Keratinocyte (primary cell): ENCODE data around the gene PID1. TPM values are rescaled to one million over a fixed set of nuclear protein-coding genes. Genes with fewer than 3 reads are reported as not detected.

Experiments
- DNase-seq: peaks from one replicate; pipeline ENCODE4 v3.0.0-alpha.2; 2011; ENCODE audit warnings: low read depth, missing footprints, low spot score
- FAIRE-seq: peaks from 2 replicates; lab custom pipeline; 2011; peaks lifted over from hg19 to GRCh38; lab: Jason Lieb, UNC
- H2AFZ ChIP-seq: 2 replicates; pipeline ENCODE4 v1.6.0; 2012; ENCODE audit warnings: low read length, control low read depth, inconsistent platforms; ENCODE audit not compliant: control insufficient read depth
- H3K27ac ChIP-seq: 2 replicates; pipeline ENCODE4 v1.5.1; 2011; ENCODE audit warnings: low read length; ENCODE audit not compliant: control insufficient read depth, insufficient read depth
- H3K27me3 ChIP-seq: 3 replicates; pipeline ENCODE4 v1.6.0; 2011; ENCODE audit warnings: low read length; ENCODE audit not compliant: control insufficient read depth, insufficient read depth; ENCODE audit errors: extremely low read depth
- H3K36me3 ChIP-seq, 2 experiments: 2 replicates in 1 of 2; 3 replicates in 1 of 2; pipeline ENCODE4 v1.5.1; 2011; ENCODE audit warnings: low read length in 2 of 2, mild to moderate bottlenecking in 1 of 2; ENCODE audit not compliant: control insufficient read depth in 2 of 2, insufficient read depth in 2 of 2; ENCODE audit errors: extremely low read depth in 1 of 2
- H3K4me1 ChIP-seq: 3 replicates; pipeline ENCODE4 v1.5.1; 2011; ENCODE audit warnings: low read length; ENCODE audit not compliant: control insufficient read depth, insufficient read depth; ENCODE audit errors: extremely low read depth
- H3K4me2 ChIP-seq: 3 replicates; pipeline ENCODE4 v1.6.0; 2011; ENCODE audit warnings: low read depth, low read length; ENCODE audit not compliant: control insufficient read depth, insufficient read depth; ENCODE audit errors: extremely low read depth
- H3K4me3 ChIP-seq, 3 experiments: fragments of 200-600 bp in 1 of 3; sonication (generic) in 1 of 3; 2 replicates in 2 of 3; 3 replicates in 1 of 3; pipeline ENCODE4 v1.5.1; 2011 to 2016; ENCODE audit warnings: low read length in 3 of 3, mild to moderate bottlenecking in 3 of 3, control low read depth in 2 of 3, inconsistent platforms in 1 of 3, low read depth in 1 of 3, mixed read lengths in 1 of 3, mixed run types in 1 of 3, moderate library complexity in 1 of 3; ENCODE audit not compliant: control insufficient read depth in 2 of 3, insufficient read depth in 2 of 3; ENCODE audit errors: extremely low read depth in 1 of 3
- H3K79me2 ChIP-seq: 2 replicates; pipeline ENCODE4 v1.6.0; 2012; ENCODE audit warnings: low read length; ENCODE audit not compliant: control insufficient read depth, insufficient read depth
- H3K9ac ChIP-seq: 3 replicates; pipeline ENCODE4 v1.6.0; 2011; ENCODE audit warnings: low read length; ENCODE audit not compliant: control insufficient read depth, insufficient read depth; ENCODE audit errors: extremely low read depth
- H3K9me1 ChIP-seq: 3 replicates; pipeline ENCODE4 v1.6.0; 2011; ENCODE audit warnings: low read length; ENCODE audit not compliant: control insufficient read depth, insufficient read depth; ENCODE audit errors: extremely low read depth
- H3K9me3 ChIP-seq: 2 replicates; pipeline ENCODE4 v1.5.1; 2012; ENCODE audit warnings: low read depth, low read length; ENCODE audit not compliant: control insufficient read depth
- H4K20me1 ChIP-seq: 3 replicates; pipeline ENCODE4 v1.6.0; 2011; ENCODE audit warnings: low read length; ENCODE audit not compliant: control insufficient read depth, insufficient read depth; ENCODE audit errors: extremely low read depth
- EZH2 ChIP-seq: IDR thresholded peaks from one replicate; pipeline ENCODE4 v1.6.1; 2012; ENCODE audit warnings: inconsistent platforms, mild to moderate bottlenecking, low read length, moderate library complexity
- dilution Hi-C: fragments of 300-500 bp; cut with MboI; formaldehyde crosslinking; loops from one replicate; pipeline ENCODE4 v1.7.0; 2020; ENCODE audit warnings: low sequenced_read_pairs; ENCODE audit not compliant: extremely low pct_ligation_motif_present
- polyA plus RNA-seq, 5 experiments: library from polyadenylated mRNA; depleted of rRNA in 3 of 5; stranded (reverse) in 3 of 5; stranded (forward) in 1 of 5; unstranded in 1 of 5; fragments of >200 nt; gene quantifications; 1 replicate in 1 of 5; 2 replicates in 3 of 5; 3 replicates in 1 of 5; pipeline versions ENCODE4 v1.2.1 to v1.2.3, GENCODE V29; 2011 to 2012; ENCODE audit warnings: missing spikeins in 2 of 5, low read depth in 1 of 5, low replicate concordance in 1 of 5
- TF ChIP-seq, protein P1 (sequence below), 3 experiments: IDR thresholded peaks in 1 of 3; conservative IDR thresholded peaks in 1 of 3; optimal IDR thresholded peaks in 1 of 3; 2 replicates in 2 of 3; 3 replicates in 1 of 3; pipeline versions ENCODE3 to v1.5.1; 2011; ENCODE audit warnings: low read length in 3 of 3, mild to moderate bottlenecking in 3 of 3, moderate library complexity in 2 of 3, control low read depth in 1 of 3, inconsistent platforms in 1 of 3; ENCODE audit not compliant: insufficient read depth in 2 of 3; ENCODE audit errors: extremely low read depth in 1 of 3

The PID1 gene
- polyA plus RNA-seq, 1 donor (not counting 4 experiments of a cell fraction or from before 2014, with no cell fraction given): 5.4 TPM

GRCh38 chr2:229087843-229088516, 183.1 kb downstream of the PID1 start:
- no peaks in the 10 kb centered on the region for H3K79me2 ChIP-seq
- DNase-seq: no peak
- TF ChIP-seq, protein P1, sequence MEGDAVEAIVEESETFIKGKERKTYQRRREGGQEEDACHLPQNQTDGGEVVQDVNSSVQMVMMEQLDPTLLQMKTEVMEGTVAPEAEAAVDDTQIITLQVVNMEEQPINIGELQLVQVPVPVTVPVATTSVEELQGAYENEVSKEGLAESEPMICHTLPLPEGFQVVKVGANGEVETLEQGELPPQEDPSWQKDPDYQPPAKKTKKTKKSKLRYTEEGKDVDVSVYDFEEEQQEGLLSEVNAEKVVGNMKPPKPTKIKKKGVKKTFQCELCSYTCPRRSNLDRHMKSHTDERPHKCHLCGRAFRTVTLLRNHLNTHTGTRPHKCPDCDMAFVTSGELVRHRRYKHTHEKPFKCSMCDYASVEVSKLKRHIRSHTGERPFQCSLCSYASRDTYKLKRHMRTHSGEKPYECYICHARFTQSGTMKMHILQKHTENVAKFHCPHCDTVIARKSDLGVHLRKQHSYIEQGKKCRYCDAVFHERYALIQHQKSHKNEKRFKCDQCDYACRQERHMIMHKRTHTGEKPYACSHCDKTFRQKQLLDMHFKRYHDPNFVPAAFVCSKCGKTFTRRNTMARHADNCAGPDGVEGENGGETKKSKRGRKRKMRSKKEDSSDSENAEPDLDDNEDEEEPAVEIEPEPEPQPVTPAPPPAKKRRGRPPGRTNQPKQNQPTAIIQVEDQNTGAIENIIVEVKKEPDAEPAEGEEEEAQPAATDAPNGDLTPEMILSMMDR (optimal IDR thresholded peaks at IDR 0.05 in 1 of 3, IDR thresholded peaks at IDR 0.05 in 1 of 3, conservative IDR thresholded peaks at IDR 0.05 in 1 of 3; ENCODE audit: extremely low read depth in 1 of 3, insufficient read depth in 2 of 3, low read length in 3 of 3): no peak
- no peak for TF ChIP-seq EZH2
- peak overlapping the region; percentile 3 for H2AFZ ChIP-seq
- H3K9me1 ChIP-seq: no peaks in the 10 kb centered on the region
- H3K36me3 ChIP-seq: no peaks in the 10 kb centered on the region
- dilution Hi-C loops: no loop called here
- no peak overlapping the region for H3K4me3 ChIP-seq
- no peaks in the 10 kb centered on the region for H3K9me3 ChIP-seq
- H3K4me1 ChIP-seq: peaks cover 4% of the 10 kb centered on the region
- FAIRE-seq: no peak
- H3K9ac ChIP-seq: no peak overlapping the region
- H3K27ac ChIP-seq: no peak overlapping the region
- H4K20me1 ChIP-seq: no peaks in the 10 kb centered on the region
- peak overlapping the region; percentile 16 for H3K4me2 ChIP-seq
- H3K27me3 ChIP-seq: no peaks in the 10 kb centered on the region

GRCh38 chr2:229087267-229087666, 183.8 kb downstream of the PID1 start:
- Histone ChIP-seq H3K9me3 (no peaks in the 10 kb centered on the region), H3K4me2 (no peak overlapping the region), H2AFZ (no peak overlapping the region), H3K9ac (no peak overlapping the region), H3K4me3 (no peak overlapping the region), H3K79me2 (no peaks in the 10 kb centered on the region), H3K27me3 (no peaks in the 10 kb centered on the region), H3K9me1 (no peaks in the 10 kb centered on the region), H3K27ac (no peak overlapping the region), H3K4me1 (peaks cover 4% of the 10 kb centered on the region), H4K20me1 (no peaks in the 10 kb centered on the region), H3K36me3 (no peaks in the 10 kb centered on the region)
- TF ChIP-seq, protein P1 (optimal IDR thresholded peaks at IDR 0.05 in 1 of 3, IDR thresholded peaks at IDR 0.05 in 1 of 3, conservative IDR thresholded peaks at IDR 0.05 in 1 of 3; ENCODE audit: extremely low read depth in 1 of 3, insufficient read depth in 2 of 3, low read length in 3 of 3): no peak
- no peak for TF ChIP-seq EZH2
- FAIRE-seq (no peak), DNase-seq (no peak)
- dilution Hi-C loops: no loop called here
